ENCODE measurements around the gene MEP1B.

DNA sequence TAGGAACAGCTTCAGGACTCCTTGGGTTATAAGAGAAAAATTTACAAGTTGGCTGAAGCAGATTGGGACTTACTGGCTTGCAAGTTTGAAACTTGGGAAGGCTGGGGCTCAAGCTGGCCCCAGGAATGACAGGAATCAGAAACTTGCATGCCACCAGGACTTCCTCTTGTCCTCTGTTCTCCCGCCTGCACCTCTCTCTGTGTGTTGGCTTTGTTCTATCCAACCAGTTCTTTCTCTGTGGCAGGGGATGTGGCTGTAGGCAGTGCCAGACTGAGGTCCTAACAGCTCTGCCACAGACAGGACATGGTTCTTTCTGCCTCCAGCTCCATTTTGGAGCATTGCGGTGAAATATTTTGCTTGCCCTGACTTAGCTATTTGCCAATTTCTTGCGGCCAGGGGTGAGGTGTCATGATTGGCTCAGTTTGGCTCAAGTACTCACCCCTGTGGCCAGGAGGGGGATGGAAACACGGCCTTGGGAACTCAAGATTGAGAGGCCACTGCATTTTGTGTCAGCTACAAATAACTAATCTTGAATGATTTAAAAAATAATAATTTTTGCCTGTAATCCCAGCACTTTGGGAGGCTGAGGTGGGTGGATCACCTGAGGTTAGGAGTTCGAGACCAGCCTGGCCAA is 48.9 kb downstream of the MEP1B start:
- TF ChIP-seq, protein P1, sequence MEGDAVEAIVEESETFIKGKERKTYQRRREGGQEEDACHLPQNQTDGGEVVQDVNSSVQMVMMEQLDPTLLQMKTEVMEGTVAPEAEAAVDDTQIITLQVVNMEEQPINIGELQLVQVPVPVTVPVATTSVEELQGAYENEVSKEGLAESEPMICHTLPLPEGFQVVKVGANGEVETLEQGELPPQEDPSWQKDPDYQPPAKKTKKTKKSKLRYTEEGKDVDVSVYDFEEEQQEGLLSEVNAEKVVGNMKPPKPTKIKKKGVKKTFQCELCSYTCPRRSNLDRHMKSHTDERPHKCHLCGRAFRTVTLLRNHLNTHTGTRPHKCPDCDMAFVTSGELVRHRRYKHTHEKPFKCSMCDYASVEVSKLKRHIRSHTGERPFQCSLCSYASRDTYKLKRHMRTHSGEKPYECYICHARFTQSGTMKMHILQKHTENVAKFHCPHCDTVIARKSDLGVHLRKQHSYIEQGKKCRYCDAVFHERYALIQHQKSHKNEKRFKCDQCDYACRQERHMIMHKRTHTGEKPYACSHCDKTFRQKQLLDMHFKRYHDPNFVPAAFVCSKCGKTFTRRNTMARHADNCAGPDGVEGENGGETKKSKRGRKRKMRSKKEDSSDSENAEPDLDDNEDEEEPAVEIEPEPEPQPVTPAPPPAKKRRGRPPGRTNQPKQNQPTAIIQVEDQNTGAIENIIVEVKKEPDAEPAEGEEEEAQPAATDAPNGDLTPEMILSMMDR (IDR thresholded peaks at IDR 0.05): no peak
- TF ChIP-seq TAF1 (IDR thresholded peaks at IDR 0.05; ENCODE audit: borderline replicate concordance, low read depth, low read length) (no peak), ZBTB33 (IDR thresholded peaks at IDR 0.05; ENCODE audit: borderline replicate concordance, low read depth) (no peak), POLR2AphosphoS5 (IDR thresholded peaks at IDR 0.05; ENCODE audit: low read depth, low read length) (no peak), YY1 (IDR thresholded peaks at IDR 0.05; ENCODE audit: low read depth) (no peak), TEAD4 (IDR thresholded peaks at IDR 0.05; ENCODE audit: borderline replicate concordance, insufficient read depth) (no peak)

Measured in SK-N-SH (cell line).